ENCODE measurements around the gene DZIP1.
"Not testable (repeated sequence)": the region's sequence is repeated elsewhere in the genome, so short reads cannot be mapped to it uniquely, and the experiment has no call there.

The DZIP1 gene

DNA sequence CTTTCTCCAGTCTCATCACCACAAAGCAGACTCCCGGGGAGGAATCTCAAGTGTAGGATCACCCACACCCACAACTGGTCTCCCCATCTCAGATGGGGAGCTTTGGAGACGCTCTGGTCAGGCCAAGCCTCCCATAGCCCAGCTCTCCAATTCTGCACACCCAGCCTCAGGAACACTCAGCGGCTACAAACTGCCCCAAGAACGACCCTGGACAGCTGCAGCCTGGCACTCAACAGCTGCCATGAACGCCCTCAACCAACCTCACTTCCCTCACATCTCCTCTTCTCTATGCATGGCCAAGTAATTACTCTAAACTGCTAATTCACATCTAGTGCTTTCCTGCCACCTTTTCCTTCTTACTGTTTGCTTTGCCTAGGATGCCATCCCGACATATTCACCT, 42.6 kb downstream of the DZIP1 start:
- DNase-seq (ENCODE audit: low read depth in 3 of 3): no peak

DNA sequence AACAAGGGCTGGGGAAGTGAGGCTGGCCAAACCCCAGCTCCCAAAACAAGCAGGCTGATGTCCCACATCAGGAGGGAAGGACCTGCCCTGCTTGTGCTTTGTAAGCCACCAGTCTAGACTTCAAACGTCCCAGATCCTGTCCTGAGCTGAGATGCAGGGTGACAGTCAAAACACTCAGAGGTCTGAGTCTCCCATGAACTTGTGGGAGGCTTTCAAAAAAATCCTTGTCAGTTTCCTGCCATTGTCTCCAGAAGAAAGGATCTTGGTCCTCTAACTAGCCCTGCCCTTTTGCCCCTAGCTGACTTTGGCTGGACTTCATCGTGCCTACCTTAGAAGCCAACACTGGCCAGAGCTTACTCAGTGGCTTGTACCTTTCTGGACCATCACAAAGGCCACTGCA, 43.3 kb downstream of the DZIP1 start:
- DNase-seq (ENCODE audit: low read depth in 3 of 3): no peak

DNA sequence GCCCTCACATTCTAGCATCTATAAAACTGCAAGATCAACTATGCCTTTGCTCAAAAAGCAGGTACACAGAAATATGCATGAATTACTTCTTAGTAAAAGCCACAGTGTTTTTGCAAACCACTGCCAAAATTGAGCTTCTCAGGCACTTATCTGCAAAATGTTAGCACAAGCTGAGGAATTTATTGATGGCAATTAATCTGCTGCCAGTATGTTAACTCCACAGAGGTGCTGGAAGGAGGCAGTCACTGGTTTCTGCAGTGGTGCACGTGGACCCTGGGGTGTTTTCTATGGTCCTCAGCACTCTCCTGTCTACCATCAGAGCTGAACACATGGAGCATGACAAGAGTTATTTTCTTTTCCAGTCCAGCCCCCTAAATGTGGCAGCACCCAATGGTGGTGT, 47.8 kb downstream of the DZIP1 start:
- DNase-seq (ENCODE audit: low read depth in 3 of 3): no peak

DNA sequence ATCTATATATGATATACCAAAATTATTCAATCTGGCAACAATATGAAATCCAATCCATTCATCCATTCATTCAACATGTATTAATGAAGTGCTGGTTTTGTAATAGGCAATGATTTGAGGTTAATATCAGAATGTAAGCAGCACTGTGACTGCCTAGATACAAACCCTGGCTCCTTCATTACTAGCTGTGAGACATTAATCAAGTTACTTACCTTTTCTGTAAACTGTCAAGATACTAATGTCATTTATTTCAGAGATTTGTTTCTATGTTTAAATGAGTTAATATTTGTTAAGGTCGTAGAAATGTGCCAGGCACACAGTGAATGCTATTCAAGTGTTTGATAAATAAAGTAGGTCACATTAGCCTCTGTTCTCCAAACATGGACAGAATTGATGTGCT, 51.0 kb downstream of the DZIP1 start:
- no peak for DNase-seq (ENCODE audit: low read depth in 3 of 3)

DNA sequence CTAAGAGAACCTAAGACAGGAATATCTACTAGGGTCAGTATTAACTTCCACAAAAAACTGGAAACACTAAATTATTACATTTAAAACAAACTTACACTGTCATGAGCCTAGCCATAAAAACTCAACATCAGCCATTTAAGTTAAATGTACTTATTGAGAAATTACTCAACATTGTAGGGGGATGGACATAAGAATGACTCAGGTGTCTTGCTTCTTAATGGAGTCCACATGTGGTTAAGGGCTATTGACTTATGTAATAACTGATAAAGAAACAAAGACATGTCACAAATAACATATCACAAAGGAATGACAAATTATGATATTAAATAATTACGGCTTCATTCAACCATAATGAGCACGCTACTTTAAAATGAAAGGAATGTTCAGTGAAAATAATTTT, 55.8 kb downstream of the DZIP1 start:
- DNase-seq (ENCODE audit: low read depth in 3 of 3): no peak

DNA sequence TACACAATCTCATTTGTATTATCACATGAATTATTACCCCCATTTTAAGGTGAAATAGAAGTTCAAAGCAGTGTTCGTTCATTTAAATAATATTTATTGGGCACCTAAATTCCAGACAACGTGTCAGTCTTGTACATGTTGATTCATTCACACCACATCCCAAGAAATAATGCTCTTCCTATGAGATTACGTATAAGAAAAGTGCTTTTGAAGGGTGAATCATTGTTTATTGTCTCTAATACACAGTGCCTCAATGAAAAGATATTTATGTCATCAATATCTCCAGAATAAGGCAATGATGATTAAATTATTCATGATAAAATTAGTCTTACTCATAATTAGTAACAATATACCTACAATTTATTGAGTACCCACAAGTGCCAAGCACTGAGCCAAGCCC, 56.4 kb downstream of the DZIP1 start:
- DNase-seq (ENCODE audit: low read depth in 3 of 3): no peak

DNA sequence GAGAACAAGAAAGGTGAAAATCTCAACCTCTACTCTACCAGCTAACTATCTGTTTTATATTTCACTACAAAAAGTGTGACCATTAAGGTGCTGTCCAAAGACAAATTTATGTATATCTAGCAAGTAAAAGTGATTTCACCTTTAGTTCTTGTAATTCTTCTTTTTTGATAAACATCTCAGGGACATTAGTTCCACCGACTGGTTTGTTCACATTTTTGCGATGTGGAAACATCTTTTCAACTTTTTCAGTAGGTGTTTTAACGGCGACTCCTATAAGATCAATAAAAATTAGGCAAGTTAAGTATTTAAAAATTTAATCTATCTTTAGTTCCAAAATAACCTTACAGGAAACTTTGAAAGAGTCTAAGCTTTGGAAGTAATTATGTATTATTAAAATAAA, 58.6 kb downstream of the DZIP1 start:
- no peak for DNase-seq (ENCODE audit: low read depth in 3 of 3)

DNA sequence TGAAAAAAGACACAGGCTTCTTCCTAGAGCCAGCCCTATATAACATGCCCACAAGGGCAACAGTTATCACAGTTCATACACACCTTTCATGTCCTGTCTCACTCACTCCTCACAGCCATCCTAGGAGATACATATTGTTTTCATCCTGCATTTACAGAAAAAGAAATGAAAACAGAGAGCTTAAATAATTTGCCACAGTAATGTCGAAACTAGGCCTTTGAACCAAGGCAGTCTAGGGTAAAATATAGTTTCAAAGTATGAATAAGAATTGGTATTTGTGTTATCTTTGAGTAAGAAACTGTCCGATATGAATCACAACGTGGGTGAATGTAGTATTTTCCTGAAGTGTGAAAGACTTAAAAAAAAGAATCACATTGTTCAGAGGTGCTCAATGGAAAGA, 65.2 kb downstream of the DZIP1 start:
- no peak for DNase-seq (ENCODE audit: low read depth in 3 of 3)

DNA sequence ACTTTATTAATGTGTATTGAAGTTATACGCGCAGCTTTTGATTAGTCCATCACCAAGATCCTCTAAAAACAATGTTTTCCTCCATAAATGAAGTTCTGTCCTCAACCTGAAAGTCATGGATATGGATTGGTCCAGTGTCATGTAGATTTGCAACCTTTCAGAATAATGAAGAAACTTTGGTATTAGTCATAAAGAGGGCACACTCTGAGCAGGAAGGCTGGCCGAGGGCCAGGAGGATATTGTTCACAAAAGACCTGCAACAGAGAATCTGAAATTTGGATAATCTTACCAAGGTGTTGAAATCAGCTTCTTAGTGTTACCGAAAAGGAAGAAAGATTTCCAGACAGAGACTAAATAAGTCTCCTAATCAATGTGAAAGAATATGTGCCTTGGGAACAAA, 71.3 kb downstream of the DZIP1 start:
- no peak for DNase-seq (ENCODE audit: low read depth in 3 of 3)

DNA sequence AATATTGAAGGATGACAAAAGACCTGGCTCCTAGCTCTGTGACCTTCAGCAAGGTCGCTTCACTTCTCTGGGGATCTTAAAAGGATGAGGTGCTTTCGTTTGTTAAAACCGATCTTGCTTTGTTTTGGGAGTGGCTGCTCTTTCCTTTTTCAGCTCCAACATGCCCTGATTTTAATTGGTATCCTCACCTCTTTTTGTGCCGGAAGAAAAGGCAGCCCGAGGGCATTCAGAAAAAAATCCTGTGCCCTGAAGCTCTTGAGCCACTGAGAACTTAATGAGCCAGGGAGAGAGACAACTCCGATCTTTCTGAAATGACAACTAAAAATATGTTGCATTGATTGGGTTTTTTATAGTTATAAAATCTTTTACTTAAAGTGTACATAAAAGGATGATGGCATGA, 72.6 kb downstream of the DZIP1 start:
- no peak for DNase-seq (ENCODE audit: low read depth in 3 of 3)

DNA sequence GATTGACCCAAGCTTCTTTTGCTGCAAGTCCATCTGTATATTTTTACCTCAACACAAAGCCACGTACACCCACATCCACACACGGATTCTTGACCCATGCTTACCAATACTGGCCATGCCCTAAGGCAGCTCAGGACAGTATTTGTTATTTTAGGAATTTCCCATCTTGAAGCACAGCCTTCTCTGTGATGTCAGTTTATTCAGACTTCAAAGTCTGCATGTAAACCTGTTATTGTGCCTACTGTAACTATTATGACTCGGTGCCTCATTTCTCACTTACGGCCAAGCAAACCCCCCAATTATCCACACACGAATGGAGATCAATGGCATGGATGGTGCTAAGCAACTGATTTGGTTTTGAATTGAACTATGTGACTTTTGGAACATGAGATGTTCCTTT, 74.5 kb downstream of the DZIP1 start:
- no peak for DNase-seq (ENCODE audit: low read depth in 3 of 3)

DNA sequence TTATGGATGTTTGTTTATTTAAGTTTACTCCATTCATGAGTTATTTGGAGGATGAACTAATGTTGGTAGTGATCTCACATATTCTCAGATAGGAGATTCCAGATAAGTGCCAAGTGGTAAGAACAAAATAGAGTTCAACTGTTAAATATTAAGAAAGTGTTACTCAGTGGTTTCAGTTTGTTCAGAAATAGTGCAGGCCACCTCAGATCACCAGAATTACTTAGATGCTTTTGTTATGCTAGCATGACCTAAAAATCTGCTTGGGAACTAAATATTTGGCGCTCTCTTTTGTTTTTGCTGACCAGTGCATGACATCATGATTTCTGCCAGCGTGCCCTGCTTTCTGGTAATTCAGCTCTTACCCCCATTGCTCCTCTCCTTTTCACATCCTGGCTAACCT, 76.4 kb downstream of the DZIP1 start:
- no peak for DNase-seq (ENCODE audit: low read depth in 3 of 3)

DNA sequence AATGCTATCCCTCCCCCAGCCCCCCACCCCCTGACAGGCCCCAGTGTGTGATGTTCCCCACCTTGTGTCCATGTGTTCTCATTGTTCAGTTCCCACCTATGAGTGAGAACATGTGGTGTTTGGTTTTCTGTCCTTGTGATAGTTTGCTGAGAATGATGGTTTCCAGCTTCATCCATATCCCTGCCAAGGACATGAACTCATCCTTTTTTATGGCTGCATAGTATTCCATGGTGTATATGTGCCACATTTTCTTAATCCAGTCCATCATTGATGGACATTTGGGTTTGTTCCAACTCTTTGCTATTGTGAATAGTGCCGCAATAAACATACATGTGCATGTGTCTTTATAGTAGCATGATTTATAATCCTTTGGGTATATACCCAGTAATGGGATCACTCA, 78.7 kb downstream of the DZIP1 start:
- DNase-seq (ENCODE audit: low read depth in 3 of 3): not testable (repeated sequence)

DNA sequence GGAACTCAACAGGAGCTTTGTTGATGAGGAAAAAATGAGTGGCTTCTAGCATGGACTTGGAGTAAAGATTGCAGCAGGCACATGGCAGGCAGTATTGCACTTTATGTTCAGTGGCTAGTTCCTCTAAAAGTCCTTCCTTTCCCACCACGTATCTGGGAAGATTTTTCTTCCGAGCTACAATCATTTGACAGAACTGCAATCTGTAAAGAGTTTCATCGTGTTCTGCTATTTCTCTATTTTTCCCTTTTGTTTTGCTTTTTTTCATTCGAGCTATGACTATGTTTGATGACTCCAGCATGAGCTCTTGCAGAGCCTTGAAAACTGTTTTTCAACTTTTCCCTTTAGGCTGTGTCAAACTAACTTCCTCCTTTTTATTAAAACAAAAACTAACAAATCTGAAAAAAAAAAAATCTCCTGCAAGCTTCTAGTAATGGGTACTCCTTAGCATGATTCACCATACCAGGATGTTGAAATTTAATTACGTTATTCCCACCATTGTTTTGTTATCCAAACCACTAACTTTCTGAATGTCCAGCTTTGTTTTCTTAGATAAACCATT, 79.7 kb downstream of the DZIP1 start:
- no peak for DNase-seq (ENCODE audit: low read depth in 3 of 3)

DNA sequence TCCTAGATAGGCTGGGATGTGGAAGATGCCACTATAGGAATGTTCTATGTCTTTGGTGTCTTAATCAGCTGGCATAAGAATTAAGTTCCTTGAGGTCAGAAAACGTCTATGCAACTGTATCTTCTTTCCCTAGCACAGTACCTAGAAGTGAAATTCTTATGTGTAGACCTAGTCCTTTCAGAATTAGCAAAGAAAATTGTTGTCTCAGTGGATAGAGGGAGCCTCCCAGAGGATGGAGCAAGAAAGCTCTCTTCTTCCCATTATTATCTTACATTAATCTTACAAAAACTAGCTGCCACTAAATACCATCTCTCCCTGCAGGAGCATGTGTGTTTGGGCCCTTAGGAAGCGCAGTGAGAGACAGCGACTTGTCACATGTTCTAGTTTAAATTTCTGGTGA, 80.4 kb downstream of the DZIP1 start:
- DNase-seq (ENCODE audit: low read depth in 3 of 3): no peak

DNA sequence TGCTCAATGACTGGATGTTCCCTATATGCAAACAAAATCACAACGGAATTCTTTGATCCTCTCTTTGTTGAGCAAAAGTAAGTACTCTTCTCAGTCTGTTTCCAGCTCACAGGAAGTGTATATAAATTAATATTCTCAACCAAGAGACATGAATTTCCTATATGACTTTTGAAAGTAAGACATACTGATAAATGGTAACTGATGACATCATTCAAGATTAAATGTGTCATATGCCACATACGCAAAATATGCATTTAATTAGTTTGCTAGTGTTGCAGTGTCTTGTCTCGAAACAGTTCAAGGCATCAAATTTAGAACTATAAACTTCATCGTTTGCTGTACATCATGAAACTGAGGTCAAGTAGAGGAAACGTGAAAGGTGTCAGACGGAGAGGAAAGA, 84.1 kb downstream of the DZIP1 start:
- DNase-seq (ENCODE audit: low read depth in 3 of 3): no peak

DNA sequence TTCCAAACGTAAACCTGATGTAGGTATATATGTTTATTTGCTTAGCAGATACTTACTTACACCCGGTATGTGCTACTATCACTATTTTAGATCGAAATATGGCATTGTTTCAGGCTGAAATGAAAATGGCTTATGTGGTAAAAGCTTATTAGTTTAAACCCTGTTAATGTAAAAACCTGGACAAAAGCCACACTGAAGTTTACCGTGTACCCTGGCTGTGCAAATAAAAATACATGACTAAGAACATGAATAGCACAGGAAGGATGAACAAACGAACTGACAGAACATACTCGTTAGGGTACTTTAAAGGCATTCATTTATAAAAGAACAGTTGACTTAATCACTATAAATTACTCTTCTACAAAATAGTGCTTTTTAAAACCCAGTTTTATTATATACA, 85.4 kb downstream of the DZIP1 start:
- no peak for DNase-seq (ENCODE audit: low read depth in 3 of 3)

DNA sequence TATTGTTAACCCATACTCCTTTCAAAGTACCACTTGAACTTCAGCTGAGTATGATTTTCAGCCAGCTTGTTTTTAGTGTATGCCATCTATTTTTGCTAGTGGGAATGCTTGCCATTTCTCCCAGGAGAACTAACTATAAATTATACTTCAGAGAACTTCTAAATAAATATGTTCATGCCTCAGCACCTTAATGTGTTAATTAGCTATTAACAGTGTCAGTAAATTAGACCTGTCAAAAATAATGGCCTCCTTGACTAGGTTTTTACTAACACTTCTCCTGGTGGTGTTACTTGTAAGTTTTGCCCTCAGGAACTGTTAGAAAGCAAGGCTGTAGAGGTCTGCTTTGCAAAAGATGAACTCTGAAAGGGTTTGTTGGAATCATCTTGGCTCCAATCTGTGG, 87.5 kb downstream of the DZIP1 start:
- DNase-seq (ENCODE audit: low read depth in 3 of 3): no peak

DNA sequence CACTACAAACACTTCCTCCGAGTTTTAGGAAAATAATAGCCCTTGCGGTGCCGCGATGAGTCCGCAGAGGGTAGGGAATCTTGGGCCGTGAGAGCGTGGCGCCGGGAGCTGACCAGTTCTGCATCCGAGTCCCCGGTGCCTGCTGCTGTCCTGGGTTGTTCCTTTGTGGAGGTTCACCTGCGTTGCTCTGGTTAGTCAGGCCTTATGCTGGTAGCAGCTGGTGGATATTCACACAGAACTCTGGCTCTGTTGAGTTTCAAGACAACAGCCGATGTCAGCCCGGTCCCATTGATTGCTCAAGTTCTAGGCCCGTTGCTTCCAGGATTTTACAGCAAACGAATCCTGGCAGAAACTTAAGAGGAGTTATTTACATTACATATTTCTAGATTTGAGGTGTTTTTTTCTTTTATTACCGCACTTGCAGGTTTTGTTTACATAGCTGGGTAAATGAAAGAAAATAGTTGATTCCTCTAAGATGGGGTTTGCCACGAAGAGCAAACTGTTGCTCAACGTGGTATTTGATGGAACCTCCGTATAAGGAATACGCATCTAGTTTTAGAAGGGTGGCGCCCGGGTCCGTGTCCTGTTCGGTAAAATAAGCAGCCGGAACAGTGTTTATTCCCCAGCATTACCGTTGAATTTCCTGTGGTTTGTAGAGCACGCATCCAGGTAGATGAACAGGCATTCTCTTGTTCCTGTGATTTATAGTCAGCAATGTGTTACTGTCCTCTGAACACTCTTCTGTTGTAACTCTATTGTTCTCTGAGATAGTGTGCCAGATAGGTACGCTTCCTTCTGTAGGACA, 90.7 kb downstream of the DZIP1 start:
- DNase-seq (ENCODE audit: low read depth in 3 of 3): no peak

DNA sequence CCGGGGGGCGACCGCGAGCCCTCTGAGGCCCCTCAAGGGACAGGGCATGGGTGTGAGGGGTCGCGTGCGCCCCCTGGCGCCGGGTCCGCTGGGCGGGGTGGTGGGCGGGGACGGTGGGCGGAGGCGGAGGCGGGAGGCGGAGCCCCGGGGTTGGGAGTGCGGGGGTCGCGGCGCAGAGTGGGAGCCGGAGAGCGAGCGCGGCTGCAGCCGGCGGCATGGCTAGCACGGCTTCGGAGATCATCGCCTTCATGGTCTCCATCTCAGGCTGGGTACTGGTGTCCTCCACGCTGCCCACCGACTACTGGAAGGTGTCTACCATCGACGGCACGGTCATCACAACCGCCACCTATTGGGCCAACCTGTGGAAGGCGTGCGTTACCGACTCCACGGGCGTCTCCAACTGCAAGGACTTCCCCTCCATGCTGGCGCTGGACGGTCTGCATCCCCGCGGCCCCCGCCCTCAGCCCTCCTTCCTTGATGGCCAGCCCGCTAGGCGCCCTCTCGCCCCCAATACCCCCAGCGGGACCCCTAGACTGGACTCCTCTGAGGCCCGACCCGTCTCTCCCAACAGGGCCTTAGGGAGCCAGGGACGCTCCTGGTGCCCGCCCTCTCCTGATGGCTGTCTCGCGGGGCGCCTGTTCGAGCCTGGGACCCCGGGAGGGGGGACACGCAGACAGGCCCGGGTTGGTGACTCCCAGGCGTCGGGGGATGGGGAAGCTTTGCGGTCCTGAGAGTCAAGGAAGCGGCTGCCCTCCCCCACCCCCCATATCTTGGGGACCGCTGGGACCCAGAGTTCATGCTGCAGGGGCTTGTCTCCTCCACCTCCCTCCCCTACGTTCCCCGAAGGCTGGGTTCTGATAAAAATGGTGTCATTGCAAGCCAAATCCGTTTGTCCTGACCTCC, 91.7 kb downstream of the DZIP1 start, which contains the start of gene CLDN10:
Gene CLDN10, plus strand, starts transcription at position 182 of the 903 bp plus-strand sequence. Its CDS starts 34 bp downstream, at position 216.
- DNase-seq (ENCODE audit: low read depth in 3 of 3): no peak

DNA sequence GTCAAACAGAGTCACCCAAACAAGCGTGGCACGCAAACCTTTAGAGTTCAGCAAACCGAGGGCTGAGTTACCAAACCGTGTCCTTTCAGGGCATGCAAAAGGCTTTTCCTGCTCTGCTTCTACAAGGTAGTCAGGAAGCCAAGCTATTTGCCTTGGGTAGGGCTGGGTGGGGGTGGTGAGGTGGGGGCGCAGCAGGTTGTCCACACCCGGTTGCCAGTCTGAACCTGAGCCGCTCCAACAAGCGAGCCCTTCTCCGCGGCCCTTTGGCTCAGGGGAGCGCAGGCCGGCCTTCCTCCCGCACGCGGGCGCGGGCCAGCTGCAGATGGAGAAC, 92.3 kb downstream of the DZIP1 start:
- no peak for DNase-seq (ENCODE audit: low read depth in 3 of 3)

DNA sequence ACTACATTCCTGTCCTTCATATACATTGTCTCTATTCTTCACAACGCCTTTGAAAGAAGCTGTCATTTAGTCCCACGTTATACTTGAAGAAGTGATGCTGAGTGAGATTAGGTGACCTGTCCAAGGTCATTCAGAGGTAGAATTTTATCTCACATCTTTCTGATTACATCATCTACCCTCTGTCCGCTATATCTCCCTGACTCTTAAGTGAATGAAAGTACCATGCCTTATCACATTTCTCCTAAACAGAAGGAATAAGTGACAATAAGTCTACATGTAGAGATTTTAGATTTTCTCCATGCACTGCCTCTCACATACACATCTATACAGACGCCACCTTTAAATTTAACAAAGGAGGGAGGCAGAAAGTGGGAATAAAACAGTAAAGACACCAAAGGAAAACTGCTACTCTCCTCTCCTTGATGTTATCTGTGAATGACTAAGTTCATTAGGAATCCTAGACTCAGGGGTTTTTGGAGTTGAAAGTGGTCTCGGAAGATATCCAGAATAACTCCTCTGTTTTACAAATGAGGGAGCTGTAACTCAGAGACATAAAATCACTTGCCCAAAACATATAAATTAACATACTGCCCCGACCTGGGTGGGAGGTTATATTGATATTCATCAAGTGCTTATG, 96.9 kb downstream of the DZIP1 start:
- DNase-seq (ENCODE audit: low read depth in 3 of 3): no peak
